ENCODE measurements around the gene MEIS1.

MEIS1 gene

DNA sequence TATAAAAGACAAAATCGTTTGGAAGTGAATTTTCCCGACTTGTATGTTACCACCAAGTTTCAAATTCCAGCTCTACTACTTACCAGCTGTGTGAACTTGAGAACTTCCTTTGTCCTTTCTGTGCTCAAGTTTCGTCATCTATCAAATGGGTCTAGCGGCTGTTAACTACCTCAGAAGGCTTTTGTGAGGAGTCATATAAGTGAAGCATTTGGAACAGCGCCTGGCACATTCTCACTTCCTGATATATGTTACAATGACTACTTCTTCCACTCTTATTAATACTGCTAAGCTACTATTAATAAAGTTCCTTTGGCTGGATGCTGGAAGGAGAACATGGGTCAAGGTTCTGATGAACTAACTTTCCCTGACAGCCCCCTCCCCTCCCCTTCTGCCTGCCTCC, 104.5 kb downstream of the MEIS1 start:
- no peak for DNase-seq

DNA sequence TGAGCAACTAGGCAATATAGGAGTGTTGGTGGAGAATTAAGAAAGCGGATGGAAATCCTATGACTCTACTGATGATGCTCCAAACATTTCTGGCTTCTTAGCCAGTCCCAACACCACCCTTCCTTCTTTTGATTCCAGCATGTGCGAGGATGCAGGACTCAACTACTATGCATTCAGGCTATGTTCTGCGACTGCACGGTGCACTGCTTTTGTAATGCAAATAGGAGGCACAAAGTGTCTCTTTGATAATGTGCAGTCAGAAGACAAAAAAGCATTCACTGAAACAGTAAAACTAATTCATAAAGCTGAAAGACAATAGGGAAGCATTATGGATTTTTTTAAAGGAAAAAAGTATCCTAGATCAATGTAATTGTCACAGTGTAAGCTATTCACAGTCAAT, 106.7 kb downstream of the MEIS1 start:
- no peak for DNase-seq

DNA sequence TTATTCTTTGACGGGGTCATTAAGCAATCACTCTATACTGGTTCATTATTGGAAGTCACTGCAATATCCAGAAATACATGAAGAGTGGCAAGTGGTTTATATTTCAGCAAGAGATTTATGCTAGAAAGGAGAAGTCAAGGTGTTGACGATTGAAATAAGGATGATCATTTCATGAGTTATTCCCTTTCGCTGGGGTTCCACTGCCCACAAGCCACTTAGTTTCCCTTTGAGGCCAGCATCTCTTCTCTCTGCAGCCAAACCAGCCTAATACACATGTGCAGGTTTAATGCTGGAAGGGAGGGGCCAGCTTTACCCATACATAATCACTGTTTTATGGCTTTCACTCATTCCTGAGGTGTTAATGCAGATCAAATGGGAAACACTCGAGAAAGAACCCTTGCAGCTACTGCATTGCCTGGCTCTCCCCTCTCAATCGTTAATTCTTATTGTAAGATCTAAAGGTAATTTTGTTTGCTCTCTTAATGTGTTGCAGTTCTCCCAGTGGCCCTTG, 108.4 kb downstream of the MEIS1 start:
- no peak for DNase-seq

DNA sequence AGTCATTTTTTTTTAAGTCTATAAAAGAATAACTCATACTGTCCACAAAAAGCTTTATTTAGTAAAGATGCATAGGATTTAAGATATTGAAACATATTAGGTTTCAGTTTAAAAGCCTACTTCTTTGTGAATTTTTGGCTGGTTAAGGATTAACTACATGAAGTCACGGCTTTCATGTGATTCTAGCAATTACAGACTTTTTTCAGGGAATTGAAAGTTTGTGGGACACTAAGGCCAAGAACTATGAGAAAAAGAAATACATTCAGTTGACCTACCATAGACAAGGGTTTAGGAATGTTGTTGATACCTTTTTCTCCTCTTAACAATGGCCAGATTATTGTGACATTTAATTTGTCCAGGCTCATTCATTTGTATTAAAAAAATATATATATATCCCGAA, 109.3 kb downstream of the MEIS1 start:
- no peak for DNase-seq

DNA sequence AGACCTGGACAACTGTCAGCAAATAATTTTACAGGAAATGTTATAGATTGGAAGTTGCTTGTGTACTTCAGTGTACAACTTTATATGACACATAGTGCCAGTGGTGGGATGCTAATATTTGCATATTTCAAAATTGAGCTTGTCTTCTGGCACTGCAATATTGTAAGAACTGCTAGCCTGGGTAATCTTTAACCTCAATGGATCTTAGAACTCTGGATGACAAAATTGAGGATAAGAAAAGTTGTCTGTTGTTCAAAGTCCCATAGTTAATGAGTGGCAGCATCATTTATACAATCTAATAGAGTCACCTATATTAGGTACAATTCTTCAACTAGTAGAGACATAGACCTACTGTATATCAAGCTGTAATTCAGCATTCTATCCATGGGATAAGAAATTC, 110.3 kb downstream of the MEIS1 start:
- no peak for DNase-seq

DNA sequence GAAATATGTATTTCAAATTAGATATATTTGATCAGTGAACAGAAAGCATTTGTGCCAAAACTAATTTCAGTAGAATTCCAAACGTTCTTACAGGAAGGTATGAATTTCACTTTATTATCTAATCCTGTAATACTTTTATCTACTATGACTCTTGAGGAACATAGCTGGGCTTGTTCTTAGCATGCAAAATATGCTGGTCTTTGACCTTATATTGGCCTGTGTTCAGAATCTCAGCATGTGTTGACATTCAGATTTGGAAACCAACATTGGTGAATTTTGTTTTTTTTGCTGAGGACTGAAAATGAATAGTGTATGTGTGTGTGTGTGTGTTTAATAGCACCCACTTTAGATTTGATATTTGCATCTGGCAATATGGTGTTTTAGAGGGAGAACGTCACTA, 112.2 kb downstream of the MEIS1 start:
- DNase-seq: no peak

DNA sequence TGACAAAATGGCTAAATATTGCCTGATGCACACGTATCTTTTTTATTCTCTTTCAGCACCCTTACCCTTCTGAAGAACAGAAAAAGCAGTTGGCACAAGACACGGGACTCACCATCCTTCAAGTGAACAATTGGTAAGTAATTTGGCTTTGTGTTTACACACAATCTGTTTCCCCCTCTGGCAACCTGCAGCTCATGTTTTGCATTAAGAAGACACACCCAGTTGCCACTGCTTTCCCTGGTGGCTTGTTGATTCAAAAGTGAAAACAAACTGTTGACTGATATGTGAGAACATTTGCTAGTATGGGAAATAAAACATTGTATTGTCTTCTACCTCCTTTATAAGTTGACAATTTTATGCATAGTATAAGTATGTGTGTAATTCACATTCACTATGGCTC, 113.0 kb downstream of the MEIS1 start:
- DNase-seq: peak; percentile 73

DNA sequence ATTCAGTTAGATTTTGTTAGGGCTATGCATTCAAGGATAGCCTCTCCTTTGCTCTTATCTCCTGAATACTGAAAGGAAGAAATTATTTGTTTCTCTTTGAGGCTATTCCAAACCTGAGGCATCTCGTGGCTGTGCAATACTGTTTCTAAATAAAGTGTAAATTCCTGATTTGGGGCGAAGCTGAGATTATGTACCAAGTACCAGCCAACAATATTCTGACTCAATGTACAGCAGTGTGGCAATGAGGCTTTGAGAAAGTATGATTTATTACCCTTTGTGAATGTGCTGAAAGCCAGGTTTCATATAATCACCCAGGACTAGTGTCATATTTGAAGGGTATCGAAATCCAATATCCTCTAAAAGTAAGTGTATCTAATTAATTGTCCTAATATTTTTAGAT, 113.5 kb downstream of the MEIS1 start:
- no peak for DNase-seq

DNA sequence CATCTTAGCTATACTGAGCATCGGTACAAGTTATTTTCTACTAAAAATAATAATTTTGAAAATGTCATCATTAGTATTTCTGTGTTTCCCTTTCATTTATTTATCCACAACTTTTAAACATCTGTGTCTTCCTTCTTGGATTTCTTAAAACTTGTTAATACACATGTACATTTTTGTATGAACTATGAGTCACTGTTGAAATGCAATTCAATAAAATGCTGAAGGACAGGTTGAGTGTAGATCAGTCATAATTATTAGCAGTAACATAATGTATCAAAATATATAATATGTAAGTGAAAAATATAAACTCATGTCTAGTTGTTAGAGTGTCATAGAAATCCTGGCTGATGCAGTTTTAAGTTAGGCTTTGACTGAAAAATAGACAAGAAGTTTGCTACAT, 115.9 kb downstream of the MEIS1 start:
- DNase-seq: no peak

DNA sequence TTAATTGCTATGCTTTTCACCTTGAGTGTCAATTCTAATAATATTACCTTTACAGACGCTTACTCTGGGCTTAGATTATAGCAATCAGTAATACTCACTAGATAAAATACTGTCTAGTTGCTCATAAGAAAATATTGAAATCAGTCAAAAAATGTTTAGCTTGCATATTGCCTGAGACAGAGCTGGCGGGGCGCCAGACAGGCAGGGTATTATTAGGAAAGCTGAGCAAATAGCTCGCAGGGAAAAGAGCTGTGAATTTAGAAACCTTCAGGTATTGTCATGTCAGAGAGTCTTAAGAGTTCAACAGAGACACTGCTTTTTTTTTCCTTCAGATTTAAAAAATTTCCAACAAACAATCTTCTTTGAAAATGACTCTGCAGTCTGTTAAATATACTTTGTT, 118.4 kb downstream of the MEIS1 start:
- DNase-seq: no peak

DNA sequence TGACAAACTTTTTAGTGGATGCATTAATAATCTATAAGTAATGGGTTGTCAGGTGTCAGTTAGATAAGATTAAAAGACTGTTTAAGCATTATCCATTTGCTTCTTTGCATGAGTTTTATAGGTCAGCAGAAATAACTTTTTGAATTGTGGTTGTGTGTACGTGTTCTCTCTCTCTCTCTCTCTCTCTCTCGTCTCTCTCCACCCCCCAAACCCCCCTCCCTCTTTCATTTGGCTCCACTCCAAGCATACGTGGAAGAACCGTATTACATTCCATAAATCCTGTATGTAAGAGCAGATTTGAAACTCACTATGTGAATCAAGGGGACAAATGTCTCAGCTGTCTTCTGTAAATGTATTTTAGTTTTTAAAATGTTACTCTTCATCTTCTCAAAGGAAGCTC, 120.2 kb downstream of the MEIS1 start:
- DNase-seq: no peak

DNA sequence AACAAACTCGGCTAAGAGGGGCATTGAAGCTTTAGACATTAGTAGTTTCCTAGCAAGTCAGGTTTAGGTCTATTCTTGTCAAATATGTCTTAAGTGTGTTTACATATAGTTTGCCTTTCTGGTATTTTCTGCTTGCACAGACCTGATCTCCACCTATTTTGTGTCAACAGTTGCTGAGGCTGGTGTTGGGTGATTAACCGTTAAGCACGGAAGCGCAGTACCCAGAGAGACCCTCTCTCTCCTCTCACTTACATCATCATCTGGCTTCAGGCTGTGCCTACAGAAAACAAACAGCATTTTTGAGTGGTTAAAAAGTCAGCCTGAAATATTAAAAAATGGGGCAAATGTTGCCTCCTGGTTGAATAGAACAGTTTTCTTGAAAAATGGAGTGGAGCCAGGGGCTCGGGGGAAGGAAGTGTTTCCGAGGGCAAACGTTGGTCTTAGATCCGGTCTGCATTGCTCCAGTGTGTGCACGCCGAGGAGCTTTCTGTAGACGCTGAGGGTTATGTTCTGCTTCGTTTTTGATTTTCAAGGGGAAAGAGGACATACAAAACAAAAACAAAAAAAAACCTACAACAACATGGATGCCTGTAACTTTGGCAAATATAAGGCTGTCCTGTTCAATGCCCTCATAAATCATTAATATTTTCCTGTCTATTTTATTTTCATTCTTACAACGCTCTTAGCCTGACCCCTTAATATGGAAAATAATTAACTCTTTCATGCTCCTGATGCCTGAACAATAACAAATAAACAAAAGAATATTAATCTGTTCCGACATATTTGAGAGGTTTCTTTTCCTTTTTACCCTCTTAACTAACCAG, 120.8 kb downstream of the MEIS1 start:
- DNase-seq: no peak

DNA sequence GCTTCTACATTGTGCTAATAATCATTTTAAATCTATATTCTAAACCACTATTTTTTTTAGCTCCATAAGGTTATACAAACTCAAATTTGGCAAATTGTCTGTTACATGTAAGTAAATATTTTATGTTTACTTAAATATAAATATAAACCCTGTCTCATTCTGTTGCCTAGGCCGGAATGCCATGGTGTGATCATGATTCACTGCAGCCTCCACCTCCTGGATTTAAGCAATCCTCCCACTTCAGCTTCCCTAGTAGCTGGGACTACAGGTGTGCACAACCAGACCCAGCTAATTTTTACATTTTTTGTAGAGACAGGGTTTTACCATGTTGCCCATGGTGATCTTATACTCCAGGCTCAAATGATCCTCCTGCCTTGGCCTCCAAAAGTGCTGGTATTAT, 124.7 kb downstream of the MEIS1 start:
- DNase-seq: no peak

DNA sequence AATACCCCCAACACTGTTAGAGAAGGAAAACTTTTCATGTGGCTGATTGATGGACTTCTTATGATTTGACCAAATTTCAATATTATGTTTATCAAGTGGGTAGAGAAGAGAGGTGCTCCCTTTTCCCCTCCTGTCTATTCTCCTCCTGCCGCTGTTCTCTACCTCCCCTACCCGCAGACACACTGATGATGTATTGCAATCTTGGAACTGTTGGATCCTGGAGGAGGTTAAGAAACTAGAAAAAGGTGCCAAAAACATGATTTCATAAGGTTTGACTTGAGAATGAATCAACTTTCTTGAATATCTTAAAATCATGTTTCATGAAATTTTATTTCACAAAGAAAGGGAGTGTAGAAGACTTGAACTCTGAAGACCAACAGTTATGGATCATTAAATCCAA, 125.8 kb downstream of the MEIS1 start:
- no peak for DNase-seq

DNA sequence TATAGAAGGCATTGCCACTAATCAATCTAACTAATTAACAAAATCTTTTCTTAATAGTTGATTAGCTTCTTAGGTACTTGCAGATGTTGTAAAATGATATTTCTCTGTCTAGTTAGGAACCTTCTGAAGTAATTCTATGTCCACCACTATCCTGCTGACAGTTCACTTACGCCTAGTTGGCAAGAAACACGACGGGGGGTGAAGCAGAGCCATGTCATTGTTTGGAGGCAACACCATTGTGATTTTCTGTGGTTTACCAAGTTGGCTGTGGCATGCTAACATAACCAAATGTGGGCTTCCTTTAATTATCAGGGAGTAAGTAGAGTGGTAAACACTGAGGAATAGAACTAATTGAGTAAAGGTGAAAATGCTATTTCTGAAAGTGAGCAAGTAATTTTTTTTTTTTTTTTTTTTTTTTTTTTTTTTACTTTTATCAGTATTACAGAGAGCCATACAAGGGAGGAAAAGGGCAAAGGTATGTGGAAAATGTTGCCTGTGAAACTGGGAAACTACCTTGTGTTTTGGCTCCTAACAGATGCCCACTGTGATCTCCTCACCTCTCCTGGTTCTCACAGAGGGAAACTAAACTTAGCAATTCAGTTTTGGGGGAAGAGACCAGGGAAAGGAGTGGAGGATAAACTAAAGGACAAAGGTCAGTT, 126.8 kb downstream of the MEIS1 start:
- DNase-seq: no peak

DNA sequence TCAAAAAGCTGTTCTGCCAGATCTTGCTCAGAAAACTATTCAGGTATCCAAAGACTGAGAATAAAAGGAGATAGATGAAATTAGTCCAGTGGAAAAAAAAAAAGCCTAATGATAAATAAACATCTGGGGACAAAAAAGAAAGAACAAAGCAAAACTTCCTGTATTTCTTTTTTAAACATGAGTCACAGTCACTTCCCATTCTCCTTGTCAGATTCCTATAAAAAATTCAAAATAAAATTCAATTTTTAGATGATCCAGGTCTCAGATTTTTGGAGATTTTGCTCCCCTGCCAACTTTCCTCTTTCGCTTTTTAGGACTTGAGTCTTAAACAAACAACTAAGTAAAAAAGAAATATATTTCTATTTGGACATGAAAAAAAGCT, 127.4 kb downstream of the MEIS1 start:
- DNase-seq: no peak

DNA sequence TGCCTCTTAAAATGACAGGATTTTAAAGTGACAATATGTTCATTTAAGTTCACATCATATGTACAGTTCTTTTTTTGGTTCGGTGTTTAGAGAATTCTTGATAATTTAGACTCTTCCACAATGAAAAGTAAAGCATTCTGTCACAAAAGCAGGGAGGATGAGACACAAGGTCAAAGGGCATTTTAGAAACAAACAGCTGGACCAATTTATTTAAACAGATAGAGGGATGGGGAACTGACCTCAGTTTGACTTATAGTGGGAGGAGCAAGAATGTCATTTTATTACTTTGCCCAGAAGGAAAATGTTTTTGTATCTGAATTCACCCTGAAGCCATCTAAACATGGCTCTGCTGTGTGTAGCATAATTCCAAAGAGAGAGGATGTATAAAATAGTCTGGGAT, 128.5 kb downstream of the MEIS1 start:
- no peak for DNase-seq

DNA sequence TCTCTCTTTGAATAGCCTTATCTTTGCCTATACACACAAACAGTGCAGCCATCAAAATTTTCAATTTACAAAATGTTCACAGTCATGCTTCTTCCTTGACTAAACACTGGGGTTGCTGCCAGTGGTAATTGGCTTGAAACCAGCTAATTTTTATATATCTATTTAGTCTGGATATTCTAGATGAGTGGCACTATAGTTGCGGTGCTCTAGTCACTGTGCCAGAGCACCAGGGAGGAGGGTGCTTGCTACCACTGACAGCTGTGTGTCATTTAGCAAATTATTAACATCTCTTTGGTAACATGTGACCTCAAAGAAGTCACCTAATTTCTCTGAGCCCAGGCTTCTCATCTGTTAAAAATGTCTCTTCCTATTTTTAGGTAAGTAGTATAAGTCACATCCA, 130.4 kb downstream of the MEIS1 start:
- DNase-seq: no peak

DNA sequence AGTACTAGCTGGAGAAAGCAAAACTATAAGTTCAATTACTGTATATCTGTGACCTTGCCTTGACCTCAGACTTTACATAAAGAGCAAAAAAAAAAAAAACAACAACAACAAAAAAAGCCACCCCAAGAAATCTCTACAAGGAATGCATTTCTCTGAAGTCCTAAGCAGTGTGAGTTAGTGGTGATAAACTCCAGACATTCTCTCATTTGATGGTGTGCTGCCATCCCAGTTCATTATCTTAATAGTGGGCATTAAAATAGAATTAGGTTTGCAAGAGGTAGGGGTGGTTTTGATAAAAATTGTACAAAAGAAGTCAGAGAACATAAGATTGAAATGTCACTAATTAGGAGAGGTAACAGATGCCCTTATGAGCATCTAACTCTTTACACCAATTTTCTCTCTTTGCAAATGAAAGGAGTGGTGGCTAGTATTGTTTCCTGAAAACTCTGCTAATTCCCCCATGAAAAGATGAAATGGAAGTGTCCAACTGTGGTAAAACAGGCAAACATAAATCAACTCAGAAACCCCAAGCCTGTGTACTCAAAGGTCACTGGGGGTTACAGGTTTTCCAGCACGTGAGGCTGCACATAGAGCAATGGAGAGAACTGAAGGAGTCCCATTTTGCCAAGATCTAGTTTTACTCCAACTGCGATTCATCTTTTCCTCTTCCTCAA, 131.9 kb downstream of the MEIS1 start:
- DNase-seq: no peak

DNA sequence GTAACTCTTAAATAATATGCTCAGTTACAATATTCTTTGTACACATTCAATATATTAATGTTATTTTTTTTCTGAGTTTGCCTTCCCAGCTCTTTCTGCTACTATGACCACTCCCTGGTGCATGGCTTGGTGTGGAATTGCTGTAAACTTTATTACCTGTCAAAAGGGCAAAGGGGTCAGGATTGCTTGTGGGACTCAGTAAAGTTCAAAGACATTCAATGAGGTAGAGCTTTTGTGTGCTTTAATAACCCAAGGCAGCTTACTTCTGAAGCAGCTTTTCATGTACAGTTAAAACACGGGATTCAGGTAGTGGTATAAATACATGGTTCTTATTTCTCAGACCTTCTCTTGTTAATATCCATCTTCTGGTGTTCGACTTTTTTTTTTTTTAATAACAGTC, 132.8 kb downstream of the MEIS1 start:
- DNase-seq: no peak

DNA sequence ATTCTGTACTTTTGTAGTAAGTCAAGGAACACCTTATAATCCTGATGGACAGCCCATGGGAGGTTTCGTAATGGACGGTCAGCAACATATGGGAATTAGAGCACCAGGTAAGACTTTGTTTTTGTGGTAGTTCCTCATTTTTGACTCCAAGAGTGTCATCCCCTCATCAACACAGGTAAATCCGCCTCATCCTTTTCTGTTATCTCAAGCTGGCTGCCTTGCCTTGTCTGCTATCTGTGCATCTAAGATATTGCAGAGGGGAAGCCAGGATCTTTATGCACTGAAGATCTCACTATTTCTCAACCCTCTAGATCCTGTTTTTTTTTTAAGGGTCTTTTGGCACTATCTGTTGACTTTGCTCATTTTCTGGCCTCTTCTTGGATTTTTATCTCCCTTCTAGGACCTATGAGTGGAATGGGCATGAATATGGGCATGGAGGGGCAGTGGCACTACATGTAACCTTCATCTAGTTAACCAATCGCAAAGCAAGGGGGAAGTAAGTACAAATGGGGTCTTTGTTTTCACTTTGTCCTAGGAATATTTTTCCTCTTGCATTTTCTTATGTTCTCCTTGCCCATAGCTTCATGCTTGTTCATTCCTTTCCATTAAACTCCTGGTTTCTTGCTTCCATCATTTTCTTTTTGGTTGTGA, 133.8 kb downstream of the MEIS1 start:
- DNase-seq: no peak

DNA sequence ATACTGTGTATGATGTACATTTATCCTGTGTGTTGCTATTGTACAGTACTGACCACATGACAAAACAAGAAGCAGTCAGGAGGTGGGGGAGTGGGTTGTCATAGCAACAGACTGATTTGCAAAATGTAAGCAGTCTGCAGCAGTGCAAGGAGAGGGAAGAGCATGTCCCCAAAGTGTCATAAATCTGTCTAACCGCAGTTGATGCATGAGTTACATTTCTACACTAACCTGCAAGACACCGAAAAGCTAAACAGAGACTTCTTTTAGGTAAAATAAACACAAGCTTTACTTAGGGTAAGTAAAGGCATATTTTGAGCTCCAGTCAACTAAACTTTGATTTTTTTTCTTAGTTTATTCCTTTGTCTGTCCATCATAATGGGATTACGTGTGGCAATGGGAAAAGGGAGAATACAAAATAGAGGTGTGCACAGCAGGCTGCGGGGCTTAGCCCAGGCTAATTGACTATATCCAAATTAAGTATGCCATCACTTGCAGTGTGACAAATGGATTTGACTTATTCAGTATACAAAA, 134.5 kb downstream of the MEIS1 start:
- peak; percentile 82 for DNase-seq

DNA sequence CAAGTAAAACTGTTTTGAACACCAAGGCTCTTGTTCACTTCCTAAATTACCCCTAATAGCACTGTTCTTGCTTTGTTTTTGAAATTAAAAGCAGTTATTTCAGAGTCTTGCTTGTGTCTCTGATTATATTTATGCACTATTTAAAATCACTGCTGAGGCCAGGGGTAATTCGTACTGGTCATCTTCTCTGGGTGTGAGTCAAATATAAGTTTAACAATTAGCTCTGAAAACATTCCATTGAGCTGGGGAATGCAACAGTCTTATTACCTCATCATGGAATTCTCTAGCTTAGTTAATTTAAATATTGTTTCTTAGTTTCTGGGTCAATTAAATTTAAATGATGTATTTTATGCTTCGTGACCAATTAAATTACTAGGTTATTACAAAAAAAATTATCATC, 135.0 kb downstream of the MEIS1 start:
- no peak for DNase-seq

Measured in NCI-H1436 (cell line).